Suppressor macrophage (primary cell): Measurements from ENCODE around the gene NCBP2.
"Not testable (repeated sequence)": the region's sequence is repeated elsewhere in the genome, so short reads cannot be mapped to it uniquely, and the experiment has no call there.

Source experiments
- DNase-seq, 4 experiments: peaks; one replicate each; pipeline ENCODE4 v3.0.0-alpha.2; 2020 to 2022

Gene NCBP2

DNA sequence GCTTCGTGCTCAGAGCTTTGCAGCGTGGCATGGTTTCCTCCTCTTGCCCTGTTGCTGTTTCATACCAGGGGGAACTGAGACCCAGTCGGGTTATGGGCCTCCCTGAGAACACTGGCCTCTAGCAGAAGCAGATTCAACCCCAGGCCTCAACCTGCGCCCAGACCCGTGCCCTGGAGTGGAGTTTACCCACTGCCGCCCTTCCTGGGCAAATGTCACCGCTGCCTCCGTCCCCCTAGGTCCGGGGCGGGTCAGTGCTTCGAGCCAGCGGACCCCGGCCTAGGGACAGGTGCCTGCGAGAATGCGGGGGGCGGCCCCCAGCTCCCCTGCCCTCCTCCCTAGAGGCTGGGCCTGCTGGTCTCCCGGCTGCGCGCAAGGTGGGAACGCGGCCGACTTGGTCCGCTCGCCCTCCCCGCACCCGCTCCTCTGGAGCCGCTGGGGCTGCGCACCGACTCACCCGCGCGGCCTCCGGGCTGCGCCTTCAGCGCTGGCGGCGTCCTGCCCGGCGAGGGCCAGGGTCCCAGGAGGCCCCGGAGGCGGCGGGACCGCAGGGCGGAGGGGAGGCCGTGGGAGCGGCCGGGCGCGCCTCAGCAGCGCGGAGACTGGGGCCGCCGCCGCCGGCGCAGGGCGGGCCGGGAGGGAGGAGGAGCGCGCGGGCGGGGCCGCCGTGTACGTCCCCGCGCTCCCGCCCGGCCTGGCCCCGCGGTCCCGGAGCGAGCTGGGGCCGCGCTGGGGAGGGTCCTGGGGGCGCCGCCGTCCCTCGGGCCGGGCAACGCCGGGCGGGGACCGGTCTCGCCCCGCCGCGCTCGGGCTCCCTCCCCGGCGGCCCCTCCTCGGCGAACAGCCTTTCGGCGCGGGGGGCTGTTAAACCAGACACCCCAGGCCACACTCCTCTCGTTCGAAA, 26.2 kb upstream of the NCBP2 start, which contains the start of gene PIGZ:
Gene PIGZ (minus strand): TSS at position 601 of the 901 bp plus-strand sequence. CDS start 16,802 bp downstream, outside the sequence.
- DNase-seq, result peak; percentile 57 to 89 (median 75)

- no peak for DNase-seq
Measured at GRCh38 chr3:196967412-196968232, 25.3 kb upstream of the NCBP2 start.

DNA sequence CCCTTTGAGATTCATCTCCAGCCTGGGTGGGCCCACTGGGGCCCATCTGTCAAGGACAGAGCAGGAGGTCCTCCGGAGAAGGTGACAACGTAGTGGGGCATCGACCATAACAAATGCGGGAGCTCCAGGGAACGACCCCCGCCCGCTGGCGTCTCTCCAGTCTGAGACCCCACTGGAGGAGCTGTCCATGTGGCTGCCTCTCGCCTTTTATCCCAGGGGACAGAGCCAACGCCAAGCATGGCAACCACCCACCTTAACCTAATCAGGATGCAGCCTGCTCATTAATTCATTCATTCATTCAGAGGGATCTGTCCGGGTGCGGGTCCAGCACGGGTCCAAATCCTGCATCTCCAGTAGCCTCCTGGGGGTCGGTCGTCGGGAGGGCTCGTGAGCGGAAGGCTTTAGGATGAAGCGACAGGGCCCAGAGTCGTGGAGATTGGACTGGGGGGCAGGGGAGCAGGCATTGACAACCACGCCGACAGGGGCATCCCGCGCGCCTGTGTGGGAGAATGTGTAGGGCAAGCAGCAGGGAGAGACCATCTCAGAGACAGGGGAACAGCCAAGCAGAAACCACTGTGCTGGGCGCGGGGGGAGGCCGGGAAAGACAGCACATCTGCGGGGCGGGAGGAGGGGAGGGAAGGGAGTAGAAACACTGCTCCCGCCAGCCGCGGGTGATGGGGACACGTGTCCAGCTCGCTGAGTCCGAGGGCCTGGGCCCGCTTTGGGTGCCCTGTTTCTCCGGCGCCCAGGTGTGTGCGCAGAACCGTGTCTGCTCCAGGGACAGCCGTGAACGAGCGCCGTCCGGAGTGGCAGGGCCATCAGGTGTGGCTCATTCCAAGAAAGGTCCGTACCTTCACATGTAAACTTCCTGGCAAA, 24.4 kb upstream of the NCBP2 start:
- DNase-seq, result no peak

- no peak for DNase-seq
Measured at GRCh38 chr3:196965804-196966173, 23.5 kb upstream of the NCBP2 start.

- DNase-seq, result no peak
Measured at GRCh38 chr3:196965112-196965803, 22.9 kb upstream of the NCBP2 start.

- DNase-seq, result no peak
Measured at GRCh38 chr3:196963631-196963953, 21.3 kb upstream of the NCBP2 start.

- DNase-seq, result no peak
Measured at GRCh38 chr3:196962930-196963630, 20.8 kb upstream of the NCBP2 start.

- no peak for DNase-seq
Measured at GRCh38 chr3:196962108-196962929, 20.0 kb upstream of the NCBP2 start.

GRCh38 chr3:196954832-196955231, 12.5 kb upstream of the NCBP2 start:
- DNase-seq, result no peak

GRCh38 chr3:196951371-196951770, 9.0 kb upstream of the NCBP2 start:
- no peak for DNase-seq

- DNase-seq, result no peak
Measured at GRCh38 chr3:196949750-196950149, 7.4 kb upstream of the NCBP2 start.

DNA sequence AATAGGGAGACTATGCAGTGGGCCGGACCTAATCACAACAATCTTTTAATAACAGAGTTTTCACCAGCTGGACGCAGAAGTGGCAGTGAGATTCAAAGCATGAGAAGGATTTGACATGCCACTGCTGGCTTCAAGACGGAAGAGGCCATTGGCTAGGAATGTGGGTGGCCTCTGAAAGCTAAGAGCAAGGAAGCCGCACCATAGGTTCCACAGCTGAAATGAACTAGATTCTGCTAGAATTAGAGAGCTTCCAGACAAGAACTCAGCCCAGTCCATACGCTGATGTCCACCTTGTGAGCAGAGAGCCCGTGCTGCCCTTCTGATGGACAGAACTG, 6.9 kb upstream of the NCBP2 start:
- DNase-seq, result no peak

GRCh38 chr3:196948442-196949284, 6.3 kb upstream of the NCBP2 start:
- no peak for DNase-seq

GRCh38 chr3:196947860-196948441, 5.6 kb upstream of the NCBP2 start:
- DNase-seq, result no peak

DNA sequence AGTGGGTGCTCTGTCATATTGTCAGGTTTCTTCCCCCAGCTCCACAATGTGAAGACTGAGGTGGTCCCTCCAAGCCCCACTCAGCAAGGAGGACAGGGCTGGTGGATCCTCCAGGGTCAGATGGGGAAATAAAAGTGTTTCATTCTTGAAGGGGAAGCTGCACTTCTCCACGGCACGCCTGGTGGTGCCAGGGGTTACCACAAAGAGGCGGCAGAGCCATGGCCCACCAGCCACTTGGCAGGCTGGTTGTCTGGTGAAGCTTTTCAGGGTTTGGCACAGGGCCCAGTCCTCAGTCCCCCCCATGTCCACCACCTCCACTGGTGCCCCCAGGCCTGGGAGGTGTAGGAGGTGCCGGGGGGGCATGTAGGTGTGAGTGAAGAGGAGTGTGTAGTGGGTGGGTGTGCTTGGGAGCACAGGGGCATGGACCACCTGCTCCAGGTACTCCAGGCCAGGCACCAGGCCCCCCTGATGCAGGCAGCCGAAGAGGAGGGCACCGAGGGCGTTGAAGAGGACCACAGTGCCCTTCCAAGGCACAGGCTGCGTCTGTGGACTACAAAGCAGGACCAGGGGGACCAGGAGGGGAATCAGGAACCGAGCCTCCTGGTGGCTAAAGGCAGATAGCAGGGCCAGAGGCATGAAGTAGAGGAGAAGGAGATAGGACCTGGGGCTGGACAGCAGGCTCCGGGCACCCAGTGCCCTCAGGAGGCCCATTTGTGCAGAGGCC, 5.0 kb upstream of the NCBP2 start:
- DNase-seq, result no peak

GRCh38 chr3:196944037-196944790, 1.9 kb upstream of the NCBP2 start:
- DNase-seq, result not testable (repeated sequence)

GRCh38 chr3:196942915-196943277, 568 bp upstream of the NCBP2 start:
- peak; percentile 7 to 76 (median 36) for DNase-seq

- DNase-seq, result peak; percentile 76 to 87 (median 86)
Measured at GRCh38 chr3:196941729-196942225, 551 bp downstream of the NCBP2 start.
